Inferior parietal cortex (tissue), 1 donor: Measurements from ENCODE around the gene TPO.

ENCODE experiments used
- DNase-seq: peaks from one replicate; pipeline ENCODE4 v3.0.0-alpha.2; 2016; ENCODE audit errors: extremely low spot score

TPO gene

GRCh38 chr2:1448009-1448408 lies 34.7 kb downstream of the TPO start:
- no peak for DNase-seq

GRCh38 chr2:1450915-1451314 lies 37.7 kb downstream of the TPO start:
- DNase-seq = no peak

GRCh38 chr2:1451422-1451821 lies 38.2 kb downstream of the TPO start:
- no peak for DNase-seq

- DNase-seq = no peak
Measured at GRCh38 chr2:1453561-1453960, 40.3 kb downstream of the TPO start.

- DNase-seq = no peak
Measured at GRCh38 chr2:1454346-1454745, 41.1 kb downstream of the TPO start.

- no peak for DNase-seq
Measured at GRCh38 chr2:1455466-1455865, 42.2 kb downstream of the TPO start.

- no peak for DNase-seq
Measured at GRCh38 chr2:1458432-1458831, 45.2 kb downstream of the TPO start.

GRCh38 chr2:1459727-1460126 lies 46.5 kb downstream of the TPO start:
- no peak for DNase-seq

GRCh38 chr2:1460851-1461418 lies 47.7 kb downstream of the TPO start:
- DNase-seq = no peak

- no peak for DNase-seq
Measured at GRCh38 chr2:1461507-1462390, 48.5 kb downstream of the TPO start.

GRCh38 chr2:1462994-1463393 lies 49.7 kb downstream of the TPO start:
- no peak for DNase-seq

GRCh38 chr2:1472350-1472749 lies 59.1 kb downstream of the TPO start:
- DNase-seq = no peak

- no peak for DNase-seq
Measured at GRCh38 chr2:1476617-1477195, 63.4 kb downstream of the TPO start.

- DNase-seq = no peak
Measured at GRCh38 chr2:1477196-1478040, 64.2 kb downstream of the TPO start.

- DNase-seq = no peak
Measured at GRCh38 chr2:1478311-1479305, 65.3 kb downstream of the TPO start.

- DNase-seq = no peak
Measured at GRCh38 chr2:1479346-1479745, 66.1 kb downstream of the TPO start.

GRCh38 chr2:1480671-1481076 lies 67.4 kb downstream of the TPO start:
- no peak for DNase-seq

GRCh38 chr2:1481406-1482252 lies 68.4 kb downstream of the TPO start:
- no peak for DNase-seq

- no peak for DNase-seq
Measured at GRCh38 chr2:1482253-1482675, 69.0 kb downstream of the TPO start.

- no peak for DNase-seq
Measured at GRCh38 chr2:1482981-1483380, 69.7 kb downstream of the TPO start.
